A673 (cell line): Measurements from ENCODE around the gene RNU6-8. TPM values are rescaled to one million over a fixed set of nuclear protein-coding genes. Genes with fewer than 3 reads are reported as not detected.

ENCODE experiments used
- BruUV-seq: library from RNA; stranded (reverse); fragments of 400-500 nt; replicated peaks from 2 replicates; lab custom pipeline; 2021; lab: Mats Ljungman, UMichigan
- CTCF ChIA-PET: fragments of 300-600 bp; sonication (Branson Sonifier 250); formaldehyde crosslinking; loops from one replicate; lab custom pipeline; 2022; ENCODE audit warnings: antibody characterized with exemption; lab: Charles Lee
- POLR2A ChIA-PET: fragments of 300-600 bp; sonication (Branson Sonifier 250); formaldehyde crosslinking; loops from one replicate; lab custom pipeline; 2022; ENCODE audit warnings: antibody characterized with exemption; ENCODE audit not compliant: low non-redundant PET; lab: Charles Lee
- DNase-seq: peaks from one replicate; pipeline ENCODE4 v3.0.0-alpha.2; 2015; ENCODE audit warnings: low spot score
- H3K27ac ChIP-seq: fragments of 200-600 bp; sonication (generic); 2 replicates; pipeline ENCODE4 v1.5.1; 2016; ENCODE audit warnings: mixed run types, low read depth, mild to moderate bottlenecking, mixed read lengths, antibody characterized with exemption, low read length; ENCODE audit not compliant: poor library complexity, severe bottlenecking
- H3K27me3 ChIP-seq: fragments of 200-600 bp; sonication (generic); replicated peaks from 2 replicates; pipeline ENCODE4 v1.6.1; 2017; ENCODE audit warnings: mixed run types, low read depth, mild to moderate bottlenecking, mixed read lengths, antibody characterized with exemption, low read length; ENCODE audit not compliant: insufficient read depth, poor library complexity
- H3K36me3 ChIP-seq: fragments of 200-600 bp; sonication (generic); 2 replicates; pipeline ENCODE4 v1.6.1; 2016; ENCODE audit warnings: mixed run types, mild to moderate bottlenecking, mixed read lengths, antibody characterized with exemption, low read length; ENCODE audit not compliant: insufficient read depth, poor library complexity, severe bottlenecking
- H3K4me1 ChIP-seq: fragments of 200-600 bp; sonication (generic); 2 replicates; pipeline ENCODE4 v1.6.1; 2017; ENCODE audit warnings: mixed run types, mild to moderate bottlenecking, mixed read lengths, antibody characterized with exemption, low read length; ENCODE audit not compliant: insufficient read depth, poor library complexity, severe bottlenecking
- H3K4me3 ChIP-seq: fragments of 200-600 bp; sonication (generic); 2 replicates; pipeline ENCODE4 v1.5.1; 2016; ENCODE audit warnings: low read depth, mixed run types, mild to moderate bottlenecking, mixed read lengths, low read length; ENCODE audit not compliant: poor library complexity, severe bottlenecking
- H3K9me3 ChIP-seq: fragments of 200-600 bp; sonication (generic); 2 replicates; pipeline ENCODE4 v1.6.1; 2016; ENCODE audit warnings: mixed run types, low read depth, mild to moderate bottlenecking, mixed read lengths, antibody characterized with exemption, low read length; ENCODE audit not compliant: poor library complexity, severe bottlenecking
- EZH2 ChIP-seq: fragments of 200-600 bp; sonication (generic); IDR thresholded peaks from 2 replicates; pipeline ENCODE4 v1.6.1; 2017; ENCODE audit warnings: borderline replicate concordance, low read depth, mild to moderate bottlenecking, mixed read lengths, antibody characterized with exemption, low read length; ENCODE audit not compliant: poor library complexity, severe bottlenecking
- intact Hi-C: fragments of 100-400 bp; cut with micrococcal nuclease; formaldehyde crosslinking; loops from one replicate; pipeline ENCODE4 v1.10.0; 2022; ENCODE audit not compliant: unreplicated experiment
- total RNA-seq: library from RNA; stranded (reverse); gene quantifications from 2 replicates; pipeline ENCODE4 v1.2.3, GENCODE V29; 2021
- TF ChIP-seq, protein P1 (sequence below): fragments of 300-800, 200-600 bp; sonication (generic); conservative IDR thresholded peaks from 2 replicates; pipeline ENCODE4 v1.5.1; 2017; ENCODE audit warnings: low read depth, mild to moderate bottlenecking, antibody characterized with exemption, low read length, moderate library complexity, mixed read lengths

Gene RNU6-8
- total RNA-seq, 1 experiment from 2014 or later, result not detected

DNA sequence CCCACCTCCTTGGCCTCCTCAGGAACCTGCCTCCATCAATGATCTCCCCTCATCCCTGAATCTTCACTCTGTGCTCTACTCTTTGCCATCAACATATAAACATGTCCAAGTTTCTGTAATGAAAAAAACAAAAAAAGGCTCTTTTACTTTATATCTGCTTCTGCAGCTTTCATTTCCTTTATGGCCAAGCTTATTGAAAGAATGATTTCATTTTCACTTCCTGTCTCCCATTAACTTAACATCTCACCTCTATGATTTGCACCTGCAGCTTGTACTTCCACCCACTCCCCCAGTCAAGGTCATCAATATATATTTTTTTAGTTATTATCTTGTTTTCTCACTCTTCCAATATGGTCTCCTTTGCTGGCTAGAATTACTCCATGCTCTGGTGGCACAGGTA, 16.8 kb downstream of the RNU6-8 start:
- Histone ChIP-seq H3K4me3 (no peak overlapping the region), H3K36me3 (no peaks in the 10 kb centered on the region), H3K4me1 (no peaks in the 10 kb centered on the region), H3K27me3 (no peaks in the 10 kb centered on the region), H3K9me3 (no peaks in the 10 kb centered on the region), H3K27ac (no peak overlapping the region)
- no peak for DNase-seq
- intact Hi-C loops, result no loop called here
- POLR2A ChIA-PET, result interaction anchor here (0.7 kb wide), 1 partner anchor 204 kb away, joined by 3 read pairs; no protein-coding TSS in a partner anchor
- BruUV-seq, result no TSS peak
- CTCF ChIA-PET, result no interaction called here
- TF ChIP-seq, protein P1, sequence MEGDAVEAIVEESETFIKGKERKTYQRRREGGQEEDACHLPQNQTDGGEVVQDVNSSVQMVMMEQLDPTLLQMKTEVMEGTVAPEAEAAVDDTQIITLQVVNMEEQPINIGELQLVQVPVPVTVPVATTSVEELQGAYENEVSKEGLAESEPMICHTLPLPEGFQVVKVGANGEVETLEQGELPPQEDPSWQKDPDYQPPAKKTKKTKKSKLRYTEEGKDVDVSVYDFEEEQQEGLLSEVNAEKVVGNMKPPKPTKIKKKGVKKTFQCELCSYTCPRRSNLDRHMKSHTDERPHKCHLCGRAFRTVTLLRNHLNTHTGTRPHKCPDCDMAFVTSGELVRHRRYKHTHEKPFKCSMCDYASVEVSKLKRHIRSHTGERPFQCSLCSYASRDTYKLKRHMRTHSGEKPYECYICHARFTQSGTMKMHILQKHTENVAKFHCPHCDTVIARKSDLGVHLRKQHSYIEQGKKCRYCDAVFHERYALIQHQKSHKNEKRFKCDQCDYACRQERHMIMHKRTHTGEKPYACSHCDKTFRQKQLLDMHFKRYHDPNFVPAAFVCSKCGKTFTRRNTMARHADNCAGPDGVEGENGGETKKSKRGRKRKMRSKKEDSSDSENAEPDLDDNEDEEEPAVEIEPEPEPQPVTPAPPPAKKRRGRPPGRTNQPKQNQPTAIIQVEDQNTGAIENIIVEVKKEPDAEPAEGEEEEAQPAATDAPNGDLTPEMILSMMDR, result no peak
- TF ChIP-seq EZH2, result no peak

DNA sequence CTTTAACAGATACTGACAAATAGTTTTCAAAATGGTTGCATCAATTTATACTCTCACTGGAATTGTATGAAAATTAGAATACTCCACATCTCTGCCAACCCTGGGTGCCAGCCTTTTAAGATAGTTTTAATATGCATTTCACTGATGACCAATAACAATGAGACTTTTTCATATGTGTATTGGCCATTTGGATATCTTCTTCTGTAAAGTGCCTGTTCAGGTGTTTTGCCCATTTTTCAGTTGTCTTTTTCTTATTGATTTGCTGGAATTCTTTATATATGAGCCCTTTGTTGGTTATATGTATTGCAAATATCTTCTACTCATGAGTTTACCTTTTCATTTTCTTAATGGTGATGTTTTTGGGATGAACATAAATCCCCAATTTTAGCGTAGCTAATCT, 18.0 kb downstream of the RNU6-8 start:
- intact Hi-C loops, result no loop called here
- H3K4me1 ChIP-seq, result no peaks in the 10 kb centered on the region
- BruUV-seq, result no TSS peak
- H3K36me3 ChIP-seq, result no peaks in the 10 kb centered on the region
- no peak overlapping the region for H3K27ac ChIP-seq
- H3K9me3 ChIP-seq, result no peaks in the 10 kb centered on the region
- H3K27me3 ChIP-seq, result no peaks in the 10 kb centered on the region
- ChIA-PET POLR2A (no interaction called here), CTCF (no interaction called here)
- no peak for TF ChIP-seq EZH2
- TF ChIP-seq, protein P1, result no peak
- H3K4me3 ChIP-seq, result no peak overlapping the region
- DNase-seq, result no peak

DNA sequence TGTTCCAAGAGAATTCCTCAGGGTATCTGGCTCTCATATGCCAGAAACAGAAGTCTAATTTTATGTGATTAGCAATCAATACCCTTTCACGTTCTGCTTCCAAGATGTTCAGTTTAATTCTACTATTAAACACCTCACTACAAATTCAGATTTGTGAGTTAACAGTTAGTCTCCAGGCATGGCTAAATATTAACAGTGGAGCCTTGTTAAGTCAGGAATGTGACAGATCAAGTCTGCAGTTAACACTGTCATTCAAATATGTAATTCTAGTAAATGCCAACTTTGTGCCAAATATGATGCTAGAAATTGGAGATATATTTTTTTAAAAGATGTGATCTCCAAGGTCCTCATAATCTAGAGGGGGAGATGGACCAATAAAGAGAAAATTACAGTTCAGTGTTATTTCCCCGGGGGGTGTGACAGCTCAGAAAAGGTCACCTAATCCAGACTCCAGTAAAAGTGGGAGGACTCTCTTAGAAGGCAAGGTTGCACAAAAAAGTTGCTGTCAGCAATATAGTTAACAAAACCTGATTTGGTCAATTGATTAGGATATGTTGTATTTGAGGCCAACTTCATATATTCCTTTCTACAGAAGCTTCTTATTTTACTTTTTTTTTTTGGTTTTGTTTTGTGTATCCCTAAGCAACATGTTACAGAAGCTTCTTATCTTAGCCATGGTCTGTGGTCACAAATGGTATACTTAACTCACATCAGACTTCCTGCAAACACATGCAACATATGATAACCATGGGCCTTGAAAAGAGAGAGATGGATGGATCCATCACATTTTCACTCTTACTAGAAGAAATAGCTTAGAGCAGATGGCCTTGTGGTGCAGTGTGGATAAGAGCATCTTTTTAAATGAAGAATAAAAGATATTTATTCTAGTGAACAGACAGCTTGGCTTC, 19.7 kb downstream of the RNU6-8 start:
- CTCF ChIA-PET, result no interaction called here
- POLR2A ChIA-PET, result no interaction called here

More for the DNA sequence above, 19.7 kb downstream of the RNU6-8 start:
- intact Hi-C loops, result no loop called here
- Histone ChIP-seq H3K36me3 (no peaks in the 10 kb centered on the region), H3K4me3 (no peak overlapping the region), H3K27me3 (no peaks in the 10 kb centered on the region), H3K9me3 (no peaks in the 10 kb centered on the region), H3K27ac (no peak overlapping the region), H3K4me1 (no peaks in the 10 kb centered on the region)
- no TSS peak for BruUV-seq
- no peak for DNase-seq
- TF ChIP-seq EZH2, result no peak
- TF ChIP-seq, protein P1, result no peak
